ENCODE measurements around the gene CFAP210.
"Not testable (repeated sequence)": the region's sequence is repeated elsewhere in the genome, so short reads cannot be mapped to it uniquely, and the experiment has no call there.

Gene CFAP210

DNA sequence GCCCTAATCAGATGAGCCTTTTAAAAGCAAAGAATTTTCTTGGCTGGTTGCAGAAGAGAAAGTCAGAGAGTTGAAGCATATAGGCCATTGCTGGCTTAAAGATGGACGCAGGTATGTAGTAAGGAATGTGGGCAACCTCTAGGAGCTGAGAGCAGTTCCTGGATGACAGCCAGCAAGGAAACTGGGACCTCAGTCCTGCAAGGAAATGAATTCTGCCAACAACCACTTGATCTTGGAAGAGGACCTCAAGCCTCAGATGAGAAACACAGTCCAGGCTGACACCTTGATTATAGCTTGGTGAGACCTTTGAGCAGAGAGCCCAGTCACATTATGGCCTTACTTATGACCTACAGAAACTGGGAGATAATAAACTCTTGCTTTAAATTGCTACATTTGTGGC is 15.8 kb upstream of the CFAP210 start:
- TF ChIP-seq POLR2AphosphoS5 (IDR thresholded peaks at IDR 0.05; ENCODE audit: low read depth, low read length) (no peak), POLR2A (IDR thresholded peaks at IDR 0.05; ENCODE audit: low read depth, low read length) (no peak), TAF1 (IDR thresholded peaks at IDR 0.05; ENCODE audit: borderline replicate concordance, low read depth, low read length) (no peak)
- no peak for DNase-seq (ENCODE audit: insufficient read length)
- no peak for FAIRE-seq

DNA sequence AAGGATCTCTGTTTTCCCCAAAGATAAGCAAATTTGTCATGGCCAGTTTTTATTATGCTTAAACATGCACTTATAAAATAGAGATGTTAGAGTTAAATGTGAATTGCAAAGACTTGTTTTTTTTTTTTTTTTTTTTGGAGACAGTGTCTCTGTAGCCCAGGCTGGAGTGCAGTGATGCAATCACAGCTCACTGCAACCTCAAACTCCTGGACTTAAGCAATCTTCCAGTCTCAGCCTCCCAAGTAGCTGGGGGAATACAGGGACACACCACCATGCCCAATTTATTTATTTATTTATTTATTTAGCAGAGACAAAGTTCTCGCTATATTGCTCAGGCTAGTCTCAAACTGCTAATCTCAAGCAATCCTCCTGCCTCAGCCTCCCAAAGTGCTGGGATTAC is 15.1 kb upstream of the CFAP210 start:
- TF ChIP-seq POLR2A (IDR thresholded peaks at IDR 0.05; ENCODE audit: low read depth, low read length) (no peak), POLR2AphosphoS5 (IDR thresholded peaks at IDR 0.05; ENCODE audit: low read depth, low read length) (no peak), TAF1 (IDR thresholded peaks at IDR 0.05; ENCODE audit: borderline replicate concordance, low read depth, low read length) (no peak)
- FAIRE-seq = no peak

DNA sequence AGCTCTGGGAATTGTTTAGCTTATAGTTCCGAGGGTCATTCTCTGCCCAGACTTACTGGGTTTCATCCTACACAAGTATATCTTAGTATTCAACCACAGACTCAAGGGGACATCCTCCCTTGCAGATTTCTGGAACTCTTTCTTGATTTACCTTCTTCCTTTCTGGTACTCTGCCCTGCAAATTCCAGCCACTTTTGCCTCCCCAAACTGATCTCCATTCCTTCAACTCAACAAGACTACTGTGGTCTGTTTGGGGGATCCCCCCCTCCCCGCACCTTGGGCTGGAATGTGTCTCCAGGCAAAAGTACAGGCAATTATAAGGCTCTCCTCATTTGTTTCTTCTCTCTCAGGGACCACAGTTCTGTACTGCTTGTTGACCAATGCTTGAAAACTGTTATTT is 13.4 kb upstream of the CFAP210 start:
- TF ChIP-seq TAF1 (IDR thresholded peaks at IDR 0.05; ENCODE audit: borderline replicate concordance, low read depth, low read length) (no peak), POLR2AphosphoS5 (IDR thresholded peaks at IDR 0.05; ENCODE audit: low read depth, low read length) (no peak), POLR2A (IDR thresholded peaks at IDR 0.05; ENCODE audit: low read depth, low read length) (no peak)
- DNase-seq (ENCODE audit: insufficient read length) = no peak
- FAIRE-seq = no peak

More for the DNA sequence above, 15.1 kb upstream of the CFAP210 start:
- no peak for DNase-seq (ENCODE audit: insufficient read length)

DNA sequence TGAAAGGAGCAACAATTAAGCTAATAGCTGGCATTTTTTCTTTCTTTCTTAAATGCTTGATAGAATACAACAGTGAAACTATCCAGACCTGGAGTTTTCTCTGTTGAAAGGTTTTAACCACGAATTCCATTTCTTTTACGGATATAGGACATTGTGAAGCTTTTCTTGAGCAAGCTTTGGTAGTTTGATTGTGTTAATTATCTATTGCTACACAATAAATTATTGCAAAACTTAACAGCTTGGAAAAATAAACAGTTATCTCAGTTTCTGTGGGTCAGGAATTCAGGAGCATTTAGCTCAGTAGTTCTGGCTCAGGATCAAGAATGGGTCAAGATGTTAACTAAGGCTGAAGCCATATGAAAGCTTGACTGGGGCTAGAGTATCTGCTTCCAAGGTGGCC is 11.7 kb upstream of the CFAP210 start:
- TF ChIP-seq POLR2A (IDR thresholded peaks at IDR 0.05; ENCODE audit: low read depth, low read length) (no peak), TAF1 (IDR thresholded peaks at IDR 0.05; ENCODE audit: borderline replicate concordance, low read depth, low read length) (no peak), POLR2AphosphoS5 (IDR thresholded peaks at IDR 0.05; ENCODE audit: low read depth, low read length) (no peak)
- DNase-seq (ENCODE audit: insufficient read length) = no peak
- FAIRE-seq = no peak

DNA sequence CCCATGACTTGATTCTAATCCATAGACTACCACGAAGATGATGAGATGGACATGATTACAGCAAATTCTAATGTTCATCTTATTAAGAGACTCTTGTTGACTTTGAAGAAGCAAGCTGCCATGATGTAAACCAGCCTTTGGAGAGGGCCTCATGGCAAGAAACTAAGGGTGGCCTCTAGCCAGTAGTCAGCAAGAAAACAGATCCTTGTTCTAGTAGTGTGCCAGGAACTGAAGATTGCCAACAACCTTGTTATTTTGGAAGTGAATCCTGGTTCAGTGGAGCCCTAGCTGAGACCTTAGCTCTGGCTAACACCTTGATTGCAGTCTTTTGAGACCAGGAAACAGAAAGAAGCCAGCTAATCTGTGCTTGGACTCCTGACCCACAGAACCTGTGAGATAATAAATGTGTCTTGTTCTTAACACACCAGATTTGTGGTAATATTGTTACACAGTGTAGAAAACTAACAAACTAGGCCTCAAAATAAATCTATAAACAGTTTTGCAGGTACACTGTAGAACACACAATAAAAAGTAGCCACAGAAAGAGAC is 10.0 kb upstream of the CFAP210 start:
- FAIRE-seq = peak; percentile 27

DNA sequence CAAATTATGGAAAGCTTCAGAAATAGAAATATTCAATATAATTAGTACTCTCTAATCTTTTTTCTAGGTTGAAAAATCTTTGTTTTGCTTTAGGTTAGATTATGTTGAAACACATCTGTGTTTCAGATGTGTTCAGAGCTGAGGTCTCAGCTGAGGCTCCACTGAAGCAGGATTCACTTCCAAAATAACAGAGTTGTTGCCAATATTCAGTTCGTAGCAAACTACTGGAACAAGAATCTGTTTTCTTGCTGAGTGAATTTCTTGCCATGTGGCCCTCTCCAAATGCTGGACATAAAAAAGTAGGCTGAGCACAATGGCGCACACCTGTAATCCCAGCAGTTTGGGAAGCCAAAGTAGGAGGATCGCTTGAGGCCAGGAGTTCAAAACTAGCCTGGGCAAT is 8.8 kb upstream of the CFAP210 start:
- DNase-seq (ENCODE audit: insufficient read length) (no peak), FAIRE-seq (no peak)
- TF ChIP-seq POLR2AphosphoS5 (IDR thresholded peaks at IDR 0.05; ENCODE audit: low read depth, low read length) (no peak), POLR2A (IDR thresholded peaks at IDR 0.05; ENCODE audit: low read depth, low read length) (no peak), TAF1 (IDR thresholded peaks at IDR 0.05; ENCODE audit: borderline replicate concordance, low read depth, low read length) (no peak)

More for the DNA sequence above, 10.0 kb upstream of the CFAP210 start:
- DNase-seq (ENCODE audit: insufficient read length) = no peak
- no peak for TF ChIP-seq TAF1 (IDR thresholded peaks at IDR 0.05; ENCODE audit: borderline replicate concordance, low read depth, low read length)
- no peak for TF ChIP-seq POLR2A (IDR thresholded peaks at IDR 0.05; ENCODE audit: low read depth, low read length)
- no peak for TF ChIP-seq POLR2AphosphoS5 (IDR thresholded peaks at IDR 0.05; ENCODE audit: low read depth, low read length)

DNA sequence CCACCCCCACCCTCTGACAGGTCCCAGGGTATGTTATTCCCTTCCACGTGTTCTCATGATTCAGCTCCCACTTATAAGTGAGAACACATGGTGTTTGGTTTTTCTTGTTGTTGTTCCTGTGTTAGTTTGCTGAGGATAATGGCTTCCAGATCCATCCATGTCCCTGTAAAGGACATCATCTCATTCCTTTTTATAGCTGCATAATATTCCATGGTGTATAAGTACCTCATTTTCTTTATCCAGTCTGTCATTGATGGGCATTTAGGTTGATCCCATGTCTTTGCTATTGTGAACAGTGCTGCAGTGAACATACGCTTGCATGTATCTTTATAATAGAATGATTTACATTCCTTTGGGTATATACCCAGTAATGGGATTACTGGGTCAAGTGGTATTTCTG is 5.0 kb upstream of the CFAP210 start:
- FAIRE-seq; DNase-seq (ENCODE audit: insufficient read length): not testable (repeated sequence)

DNA sequence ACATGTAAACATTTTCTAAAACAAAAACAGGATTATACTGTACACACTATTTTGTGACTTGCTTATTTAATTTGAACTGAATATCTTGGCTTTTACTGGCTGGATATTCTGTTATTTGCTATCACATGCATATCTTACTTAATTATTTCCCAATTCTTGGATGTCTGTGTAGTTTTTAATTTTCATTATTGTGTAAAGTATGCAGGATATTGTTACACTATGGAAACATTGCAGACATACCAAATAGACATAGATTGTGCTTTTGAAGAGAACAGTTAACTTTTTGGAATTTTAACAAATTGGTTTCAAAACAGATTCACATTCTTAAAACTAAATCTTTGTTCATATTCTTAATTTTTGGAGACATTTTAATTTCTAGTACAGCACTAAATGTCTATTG is 2.2 kb upstream of the CFAP210 start:
- TF ChIP-seq POLR2AphosphoS5 (IDR thresholded peaks at IDR 0.05; ENCODE audit: low read depth, low read length) (no peak), POLR2A (IDR thresholded peaks at IDR 0.05; ENCODE audit: low read depth, low read length) (no peak), TAF1 (IDR thresholded peaks at IDR 0.05; ENCODE audit: borderline replicate concordance, low read depth, low read length) (no peak)
- DNase-seq (ENCODE audit: insufficient read length) (no peak), FAIRE-seq (no peak)

DNA sequence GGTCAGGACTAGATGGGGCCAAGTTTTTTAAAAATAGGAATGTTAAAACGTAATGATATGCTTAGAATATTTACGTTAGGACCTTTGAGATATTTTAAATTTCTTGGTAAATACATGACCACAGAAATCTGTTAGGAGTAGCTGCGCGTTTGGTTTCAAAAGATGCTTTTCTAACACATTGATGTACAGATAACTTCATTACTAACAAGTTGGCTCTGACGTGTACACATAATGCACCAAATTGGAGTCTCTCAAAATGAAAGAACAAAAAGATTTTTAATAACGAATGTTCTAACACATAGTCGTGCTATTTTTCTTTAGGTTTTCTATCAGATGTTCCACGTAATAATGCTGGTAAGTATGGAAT is 672 bp upstream of the CFAP210 start:
- DNase-seq (ENCODE audit: insufficient read length) (no peak), FAIRE-seq (no peak)
- no peak for TF ChIP-seq POLR2AphosphoS5 (IDR thresholded peaks at IDR 0.05; ENCODE audit: low read depth, low read length)
- no peak for TF ChIP-seq TAF1 (IDR thresholded peaks at IDR 0.05; ENCODE audit: borderline replicate concordance, low read depth, low read length)
- no peak for TF ChIP-seq POLR2A (IDR thresholded peaks at IDR 0.05; ENCODE audit: low read depth, low read length)

DNA sequence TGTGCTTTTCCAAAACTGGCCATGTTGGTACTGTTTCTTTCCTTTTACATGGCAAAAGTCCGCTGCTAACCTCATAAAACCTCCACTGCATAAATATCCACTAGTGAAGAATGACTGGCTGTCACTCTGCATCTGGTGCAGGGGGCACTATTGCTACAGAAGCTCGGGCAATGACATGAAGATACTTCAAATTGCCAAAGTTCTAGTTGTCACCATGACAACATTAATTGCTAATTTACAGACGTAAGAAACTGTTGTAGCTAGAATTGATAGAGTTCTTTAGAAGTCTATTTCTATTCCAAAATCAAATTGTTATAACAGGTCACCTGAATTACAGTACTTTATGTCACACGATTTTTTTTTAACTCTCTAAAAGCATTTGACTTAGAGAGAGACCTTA is 845 bp downstream of the CFAP210 start:
- peak; percentile 42 for FAIRE-seq
- no peak for DNase-seq (ENCODE audit: insufficient read length)
- TF ChIP-seq TAF1 (IDR thresholded peaks at IDR 0.05; ENCODE audit: borderline replicate concordance, low read depth, low read length) (no peak), POLR2A (IDR thresholded peaks at IDR 0.05; ENCODE audit: low read depth, low read length) (no peak), POLR2AphosphoS5 (IDR thresholded peaks at IDR 0.05; ENCODE audit: low read depth, low read length) (no peak)

DNA sequence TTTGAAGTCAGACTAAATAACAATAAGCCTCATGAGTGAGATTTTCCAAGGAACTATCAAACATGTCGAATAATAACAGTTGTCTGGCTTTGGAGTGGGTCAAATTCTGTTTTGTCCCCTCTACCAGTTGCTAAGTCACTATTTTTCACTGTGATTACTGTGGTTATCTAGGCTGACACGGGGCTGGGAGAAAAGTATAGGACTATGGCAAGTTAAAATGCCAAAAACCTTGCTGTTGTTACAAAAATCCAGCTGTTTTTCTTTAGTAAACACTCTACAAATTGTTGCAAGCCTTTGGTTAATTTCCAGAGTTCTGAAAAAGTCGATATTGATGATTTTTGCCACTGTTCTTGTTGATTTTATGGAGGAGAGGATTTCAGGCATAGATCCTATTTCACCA is 1.5 kb downstream of the CFAP210 start:
- no peak for TF ChIP-seq TAF1 (IDR thresholded peaks at IDR 0.05; ENCODE audit: borderline replicate concordance, low read depth, low read length)
- no peak for TF ChIP-seq POLR2A (IDR thresholded peaks at IDR 0.05; ENCODE audit: low read depth, low read length)
- no peak for TF ChIP-seq POLR2AphosphoS5 (IDR thresholded peaks at IDR 0.05; ENCODE audit: low read depth, low read length)
- DNase-seq (ENCODE audit: insufficient read length) = no peak
- FAIRE-seq = no peak

DNA sequence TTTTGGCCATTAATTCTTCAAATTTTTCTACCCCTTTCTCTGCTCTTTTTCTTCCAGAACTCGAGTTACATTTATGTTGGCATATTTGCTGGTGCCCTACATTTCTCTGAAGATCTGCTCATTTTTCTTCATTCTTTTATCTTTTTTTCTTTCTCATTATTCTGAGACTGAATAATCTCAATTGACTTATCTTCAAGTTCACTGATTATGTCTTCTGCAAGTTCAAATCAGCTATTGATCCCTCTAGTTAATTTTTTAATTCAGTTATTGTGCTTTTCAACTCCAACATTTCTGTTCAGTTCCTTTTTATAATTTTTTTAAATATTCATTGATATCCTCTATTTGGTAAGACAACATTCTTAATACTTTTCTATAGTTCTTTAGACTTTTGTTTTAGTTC is 3.2 kb downstream of the CFAP210 start:
- no peak for DNase-seq (ENCODE audit: insufficient read length)
- TF ChIP-seq TAF1 (IDR thresholded peaks at IDR 0.05; ENCODE audit: borderline replicate concordance, low read depth, low read length) (no peak), POLR2AphosphoS5 (IDR thresholded peaks at IDR 0.05; ENCODE audit: low read depth, low read length) (no peak), POLR2A (IDR thresholded peaks at IDR 0.05; ENCODE audit: low read depth, low read length) (no peak)
- no peak for FAIRE-seq

DNA sequence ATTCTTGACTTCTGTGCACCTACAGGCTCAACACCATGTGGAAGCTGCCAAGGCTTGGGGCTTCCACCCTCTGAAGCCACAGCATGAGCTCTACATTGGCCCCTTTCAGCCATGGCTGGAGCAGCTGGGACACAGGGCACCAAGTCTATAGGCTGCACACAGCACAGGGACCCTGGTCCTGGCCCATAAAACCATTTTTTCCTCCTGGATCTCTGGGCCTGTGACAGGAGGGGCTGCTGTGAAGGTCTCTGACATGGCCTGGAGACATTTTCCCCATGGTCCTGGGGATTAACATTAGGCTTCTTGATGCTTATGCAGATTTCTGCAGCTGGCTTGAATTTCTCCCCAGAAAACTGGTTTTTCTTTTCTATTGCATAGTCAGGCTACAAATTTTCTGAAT is 6.3 kb downstream of the CFAP210 start:
- FAIRE-seq; DNase-seq (ENCODE audit: insufficient read length): not testable (repeated sequence)

DNA sequence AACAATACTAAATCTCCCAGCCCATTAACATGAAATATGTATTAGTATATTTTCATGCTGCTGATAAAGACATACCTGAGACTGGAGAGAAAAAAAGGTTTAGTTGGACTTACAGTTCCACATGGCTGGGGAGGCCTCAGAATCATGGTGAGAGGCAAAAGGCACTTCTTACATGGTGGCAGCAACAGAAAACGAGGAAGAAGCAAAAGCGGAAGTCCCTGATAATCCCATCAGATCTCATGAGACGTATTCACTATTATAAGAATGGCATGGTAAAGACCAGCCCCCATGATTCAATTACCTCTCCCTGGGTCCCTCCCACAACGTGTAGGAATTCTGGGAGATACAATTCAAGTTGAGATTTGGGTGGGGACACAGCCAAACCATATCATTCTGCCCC is 7.4 kb downstream of the CFAP210 start:
- not testable (repeated sequence) for FAIRE-seq; DNase-seq (ENCODE audit: insufficient read length)

DNA sequence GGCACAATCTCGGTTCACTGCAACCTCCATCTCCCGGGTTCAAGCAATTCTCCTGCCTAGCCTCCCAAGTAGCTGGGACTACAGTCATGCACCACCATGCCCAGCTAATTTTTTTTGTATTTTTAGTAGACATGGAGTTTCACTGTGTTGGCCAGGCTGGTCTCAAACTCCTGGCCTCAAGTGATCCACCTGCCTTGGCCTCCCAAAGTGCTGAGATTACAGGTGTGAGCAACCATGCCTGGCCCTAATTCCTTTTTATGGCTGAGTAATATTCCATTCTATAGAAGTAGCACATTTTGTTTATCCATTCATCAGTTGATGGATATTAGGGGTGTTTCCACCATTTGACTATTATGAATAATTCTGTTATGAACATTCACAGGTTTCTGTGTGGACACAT is 9.5 kb downstream of the CFAP210 start:
- not testable (repeated sequence) for DNase-seq (ENCODE audit: insufficient read length); FAIRE-seq
